ENCODE data around the gene CAMK1D.

DNA sequence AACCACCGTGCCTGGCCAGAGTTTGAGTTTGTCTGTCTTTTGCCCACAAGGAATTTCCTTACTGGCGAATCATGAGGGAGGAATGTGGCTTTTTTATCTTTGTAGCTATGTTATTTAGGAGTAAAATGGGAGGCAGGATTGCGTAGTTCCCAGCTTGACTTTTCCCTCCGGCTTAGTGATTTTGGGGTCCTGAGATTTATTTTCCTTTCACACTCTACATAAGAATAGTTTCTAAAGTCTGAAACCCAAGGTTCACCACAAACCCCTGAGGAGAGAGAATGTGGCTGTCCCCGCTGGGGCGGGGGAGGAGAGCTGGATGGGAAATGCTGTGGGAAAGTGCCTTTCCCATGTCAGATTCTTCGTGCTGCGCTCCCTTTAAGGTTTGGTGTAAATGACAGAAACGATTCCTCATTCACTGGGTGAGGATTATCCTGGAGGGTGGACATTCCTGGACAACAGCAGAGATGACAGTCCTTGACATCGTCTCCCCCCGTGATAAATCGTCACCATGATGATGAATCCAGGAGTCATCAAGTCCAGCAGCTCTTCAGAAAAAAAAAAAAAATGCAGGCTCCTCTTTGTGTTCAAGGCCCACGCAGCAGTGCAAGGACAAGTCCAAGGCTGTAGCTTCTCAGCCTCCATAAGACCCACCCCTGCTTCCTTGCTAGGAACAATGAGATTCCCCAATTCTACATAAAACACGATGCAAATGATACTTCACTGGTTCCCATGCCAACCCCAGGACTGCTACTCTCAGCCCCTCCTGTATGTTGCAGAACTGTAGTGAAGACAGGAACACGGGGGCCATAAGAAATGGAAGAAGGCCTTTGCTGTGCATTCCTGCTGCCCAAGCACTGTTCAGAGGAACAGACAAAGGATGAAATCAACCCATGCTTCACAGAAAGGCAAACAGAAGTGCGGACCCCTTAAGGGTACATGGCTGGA lies 419.1 kb downstream of the CAMK1D start:
- TF ChIP-seq, protein P1, sequence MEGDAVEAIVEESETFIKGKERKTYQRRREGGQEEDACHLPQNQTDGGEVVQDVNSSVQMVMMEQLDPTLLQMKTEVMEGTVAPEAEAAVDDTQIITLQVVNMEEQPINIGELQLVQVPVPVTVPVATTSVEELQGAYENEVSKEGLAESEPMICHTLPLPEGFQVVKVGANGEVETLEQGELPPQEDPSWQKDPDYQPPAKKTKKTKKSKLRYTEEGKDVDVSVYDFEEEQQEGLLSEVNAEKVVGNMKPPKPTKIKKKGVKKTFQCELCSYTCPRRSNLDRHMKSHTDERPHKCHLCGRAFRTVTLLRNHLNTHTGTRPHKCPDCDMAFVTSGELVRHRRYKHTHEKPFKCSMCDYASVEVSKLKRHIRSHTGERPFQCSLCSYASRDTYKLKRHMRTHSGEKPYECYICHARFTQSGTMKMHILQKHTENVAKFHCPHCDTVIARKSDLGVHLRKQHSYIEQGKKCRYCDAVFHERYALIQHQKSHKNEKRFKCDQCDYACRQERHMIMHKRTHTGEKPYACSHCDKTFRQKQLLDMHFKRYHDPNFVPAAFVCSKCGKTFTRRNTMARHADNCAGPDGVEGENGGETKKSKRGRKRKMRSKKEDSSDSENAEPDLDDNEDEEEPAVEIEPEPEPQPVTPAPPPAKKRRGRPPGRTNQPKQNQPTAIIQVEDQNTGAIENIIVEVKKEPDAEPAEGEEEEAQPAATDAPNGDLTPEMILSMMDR (IDR thresholded peaks at IDR 0.05) = no peak
- no peak for TF ChIP-seq POLR2A (IDR thresholded peaks at IDR 0.05)
- TF ChIP-seq POLR2AphosphoS5 (IDR thresholded peaks at IDR 0.05) = no peak
